ENCODE results near the gene JCAD.

DNA sequence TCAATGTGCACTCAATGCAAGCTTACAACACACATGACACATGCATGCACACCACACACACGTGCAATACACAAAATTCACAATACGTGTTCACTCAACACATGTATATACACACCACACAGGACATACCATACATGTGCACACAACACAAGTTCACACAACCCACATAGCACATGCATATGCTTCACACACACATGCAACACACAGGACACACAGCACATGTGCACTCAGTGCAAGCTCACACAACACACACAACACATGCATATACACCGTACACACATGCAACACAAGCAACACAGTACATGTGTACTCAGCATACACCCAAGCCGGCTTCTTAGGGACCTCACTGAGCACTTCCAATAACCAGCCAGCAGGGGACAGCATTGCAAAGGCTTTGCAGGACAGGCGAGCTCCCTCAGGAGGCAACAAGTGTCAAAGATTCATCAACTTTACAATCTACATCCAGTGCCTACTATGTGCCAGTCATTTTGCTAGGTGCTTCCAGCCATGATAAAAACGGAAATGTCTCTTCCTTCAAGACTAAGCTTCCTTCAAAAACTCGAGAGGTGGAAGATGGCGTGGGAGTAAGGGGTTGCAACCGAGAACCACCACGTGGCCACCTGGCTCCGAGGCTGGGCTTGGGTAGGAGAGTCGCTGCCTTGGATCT lies 61.1 kb downstream of the JCAD start:
- TF ChIP-seq POLR2A (IDR thresholded peaks at IDR 0.05; ENCODE audit: low read length) (no peak), GATA1 (IDR thresholded peaks at IDR 0.05; ENCODE audit: low read depth, low read length) (no peak)
